ENCODE measurements around the gene KRT1. TPM values are rescaled to one million over a fixed set of nuclear protein-coding genes. Genes with fewer than 3 reads are reported as not detected.
A peak's percentile ranks its signal among the peaks of the same experiment; 100 is the strongest.

Gene KRT1
- total RNA-seq, 4 donors from 2014 or later: not detected

GRCh38 chr12:52647601-52648000, 32.6 kb downstream of the KRT1 start:
- H3K27me3 ChIP-seq: peaks cover 0 to 9% (median 0%) of the 10 kb centered on the region in 4 donors
- intact Hi-C loops (cut with DNase I): no loop called here
- TF ChIP-seq POLR2AphosphoS5 (IDR thresholded peaks at IDR 0.05) (no peak), POLR2A (IDR thresholded peaks at IDR 0.05; ENCODE audit: low read depth) (no peak), CTCF (IDR thresholded peaks at IDR 0.05) (no peak), EP300 (IDR thresholded peaks at IDR 0.05) (no peak)

GRCh38 chr12:52646613-52647012, 33.6 kb downstream of the KRT1 start:
- Histone ChIP-seq H3K4me1 (no peaks in the 10 kb centered on the region), H3K27me3 (peaks cover 0 to 9% (median 0%) of the 10 kb centered on the region in 4 donors), H3K4me3 (no peak overlapping the region), H3K27ac (replicated peaks in 1 of 4) (no peak overlapping the region), H3K36me3 (no peaks in the 10 kb centered on the region), H3K9me3 (no peaks in the 10 kb centered on the region)
- TF ChIP-seq POLR2A (IDR thresholded peaks at IDR 0.05; ENCODE audit: low read depth) (no peak), POLR2AphosphoS5 (IDR thresholded peaks at IDR 0.05) (no peak), EP300 (IDR thresholded peaks at IDR 0.05) (no peak), CTCF (IDR thresholded peaks at IDR 0.05) (no peak)
- DNase-seq (ENCODE audit: extremely low spot score): peak; percentile 42
- intact Hi-C loops (cut with DNase I): no loop called here
- WGBS: 88% methylated on average over 12 of the region's 12 CpGs

More at GRCh38 chr12:52647601-52648000, 32.6 kb downstream of the KRT1 start:
- Histone ChIP-seq H3K27ac (replicated peaks in 1 of 4) (no peak overlapping the region), H3K4me1 (no peaks in the 10 kb centered on the region), H3K36me3 (no peaks in the 10 kb centered on the region), H3K9me3 (no peaks in the 10 kb centered on the region), H3K4me3 (no peak overlapping the region)
- peak; percentile 50 for DNase-seq (ENCODE audit: extremely low spot score)
- 88% methylated on average over 9 of the region's 9 CpGs for WGBS

GRCh38 chr12:52645982-52646381, 34.2 kb downstream of the KRT1 start:
- Histone ChIP-seq H3K9me3 (no peaks in the 10 kb centered on the region), H3K27me3 (peaks cover 0 to 15% (median 0%) of the 10 kb centered on the region in 4 donors), H3K27ac (replicated peaks in 1 of 4) (no peak overlapping the region), H3K36me3 (no peaks in the 10 kb centered on the region), H3K4me1 (no peaks in the 10 kb centered on the region), H3K4me3 (no peak overlapping the region)
- intact Hi-C loops (cut with DNase I): no loop called here
- DNase-seq (ENCODE audit: extremely low spot score): peak; percentile 57
- TF ChIP-seq EP300 (IDR thresholded peaks at IDR 0.05) (no peak), CTCF (IDR thresholded peaks at IDR 0.05) (no peak), POLR2AphosphoS5 (IDR thresholded peaks at IDR 0.05) (no peak), POLR2A (IDR thresholded peaks at IDR 0.05; ENCODE audit: low read depth) (no peak)
- 74% methylated on average over 4 of the region's 4 CpGs for WGBS

- Histone ChIP-seq H3K27ac (replicated peaks in 1 of 4) (no peak overlapping the region), H3K36me3 (no peaks in the 10 kb centered on the region), H3K4me3 (no peak overlapping the region), H3K27me3 (peaks cover 0 to 15% (median 0%) of the 10 kb centered on the region in 4 donors), H3K9me3 (no peaks in the 10 kb centered on the region), H3K4me1 (no peaks in the 10 kb centered on the region)
- TF ChIP-seq CTCF (IDR thresholded peaks at IDR 0.05) (no peak), EP300 (IDR thresholded peaks at IDR 0.05) (no peak), POLR2AphosphoS5 (IDR thresholded peaks at IDR 0.05) (no peak), POLR2A (IDR thresholded peaks at IDR 0.05; ENCODE audit: low read depth) (no peak)
- intact Hi-C loops (cut with DNase I): no loop called here
- 85% methylated on average over 6 of the region's 7 CpGs for WGBS
- DNase-seq (ENCODE audit: extremely low spot score): peak; percentile 77
Observed at GRCh38 chr12:52645120-52645761, 35.0 kb downstream of the KRT1 start.

GRCh38 chr12:52644078-52644415, 36.2 kb downstream of the KRT1 start:
- 83% methylated on average over 6 of the region's 6 CpGs for WGBS
- Histone ChIP-seq H3K4me3 (no peak overlapping the region), H3K9me3 (no peaks in the 10 kb centered on the region), H3K27ac (replicated peaks in 1 of 4) (no peak overlapping the region), H3K27me3 (peaks cover 0 to 15% (median 0%) of the 10 kb centered on the region in 4 donors), H3K36me3 (no peaks in the 10 kb centered on the region), H3K4me1 (no peaks in the 10 kb centered on the region)
- intact Hi-C loops (cut with DNase I): no loop called here
- DNase-seq (ENCODE audit: extremely low spot score): peak; percentile 42
- TF ChIP-seq POLR2AphosphoS5 (IDR thresholded peaks at IDR 0.05): no peak
- no peak for TF ChIP-seq POLR2A (IDR thresholded peaks at IDR 0.05; ENCODE audit: low read depth)
- TF ChIP-seq EP300 (IDR thresholded peaks at IDR 0.05): no peak
- TF ChIP-seq CTCF (IDR thresholded peaks at IDR 0.05): no peak

All from esophagus muscularis mucosa (tissue), 4 donors.